SH-SY5Y (cell line): ENCODE data around the gene ULK1.

ENCODE experiments used
- GATA2 ChIP-seq: IDR thresholded peaks from 2 replicates; pipeline ENCODE4 v1.6.1; 2011; ENCODE audit warnings: mild to moderate bottlenecking, low read depth, low read length
- GATA3 ChIP-seq: IDR thresholded peaks from 2 replicates; pipeline ENCODE4 v1.6.1; 2011; ENCODE audit warnings: low read depth, mild to moderate bottlenecking, low read length, moderate library complexity

ULK1 gene

GRCh38 chr12:131896080-131896810, 1.8 kb downstream of the ULK1 start:
- TF ChIP-seq GATA3 (no peak), GATA2 (no peak)

DNA sequence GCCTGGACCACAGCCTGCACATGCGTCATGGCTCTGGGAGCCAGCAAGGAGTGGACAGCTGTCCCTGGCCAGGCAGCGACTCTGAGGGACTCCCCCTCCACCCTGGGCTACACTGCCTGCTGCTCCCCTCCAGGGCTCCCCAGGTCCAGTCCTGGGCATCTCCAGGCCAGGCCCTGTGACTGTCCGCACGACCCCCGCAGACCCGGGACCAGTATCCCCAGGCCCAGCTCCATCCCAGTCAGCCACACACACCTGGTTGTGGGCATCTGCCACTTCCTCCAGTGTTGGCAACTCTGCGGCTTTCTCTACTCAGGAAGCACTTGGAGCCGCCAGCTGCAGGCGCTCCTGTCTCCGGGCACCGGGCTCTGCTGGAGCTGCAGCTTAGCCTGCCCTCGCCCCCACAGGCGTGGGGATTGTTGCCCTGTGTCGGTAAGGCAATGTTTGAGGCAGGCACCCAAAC, 2.4 kb downstream of the ULK1 start:
- no peak for TF ChIP-seq GATA3
- TF ChIP-seq GATA2: no peak

DNA sequence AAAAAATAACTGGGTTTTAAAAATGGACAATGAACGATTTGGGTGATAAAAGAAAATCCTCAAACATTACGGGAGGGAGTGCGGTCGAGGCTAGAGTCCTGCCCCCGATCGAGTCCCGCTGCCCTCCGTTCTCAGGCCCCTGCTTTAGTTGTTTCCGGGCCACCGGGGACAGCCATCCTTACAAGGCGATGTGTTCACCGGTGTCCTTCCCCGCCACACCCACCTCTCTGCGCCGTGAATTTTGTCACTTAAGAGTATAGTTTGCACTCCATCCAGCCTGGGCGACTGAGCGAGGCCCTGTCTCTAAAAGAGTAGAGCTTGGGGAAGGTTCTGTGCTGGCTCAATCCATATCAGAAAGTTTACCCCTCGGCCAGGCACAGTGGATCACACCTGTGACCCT, 2.9 kb downstream of the ULK1 start:
- TF ChIP-seq GATA2: no peak
- no peak for TF ChIP-seq GATA3

DNA sequence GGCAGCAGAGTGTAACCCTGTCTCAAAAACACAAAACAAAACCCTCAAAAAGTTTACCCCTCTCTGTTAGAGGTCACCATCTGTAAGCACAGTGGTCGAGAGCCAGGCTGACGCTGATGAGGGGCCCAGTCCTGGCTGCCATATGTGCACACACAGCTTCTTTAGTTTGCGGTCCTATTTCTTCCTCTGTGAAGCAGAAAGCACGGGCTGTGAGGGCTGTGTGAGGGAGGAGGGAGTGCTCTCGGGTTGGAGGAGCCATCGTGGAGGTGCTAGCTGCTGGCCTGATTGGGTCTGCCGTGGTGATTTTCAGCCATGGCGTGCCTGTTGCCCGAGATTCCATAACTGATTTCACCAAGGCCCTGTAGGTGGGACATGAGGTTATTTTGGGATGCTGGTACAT, 3.5 kb downstream of the ULK1 start:
- TF ChIP-seq GATA3 (no peak), GATA2 (no peak)

DNA sequence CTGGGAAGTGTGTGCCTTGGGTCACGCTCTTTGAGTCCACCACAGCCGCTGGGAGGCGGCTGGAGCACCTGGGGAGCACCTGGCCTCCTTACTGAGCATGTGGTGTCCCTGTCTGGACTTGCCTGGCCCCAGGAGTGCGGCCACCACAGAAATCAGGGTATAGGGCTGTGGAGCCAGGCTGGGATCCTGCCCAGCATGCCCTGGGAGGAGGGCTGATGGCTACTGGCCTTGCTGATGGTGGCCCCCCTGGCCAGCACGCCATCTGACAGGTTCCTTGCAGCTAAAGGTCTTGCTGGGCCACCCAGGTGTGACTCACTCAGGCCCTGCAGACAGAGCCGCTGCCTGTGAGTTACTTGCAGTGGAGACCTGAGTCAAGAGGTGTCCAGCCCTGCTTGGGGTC, 6.0 kb downstream of the ULK1 start:
- TF ChIP-seq GATA2: no peak
- TF ChIP-seq GATA3: no peak

DNA sequence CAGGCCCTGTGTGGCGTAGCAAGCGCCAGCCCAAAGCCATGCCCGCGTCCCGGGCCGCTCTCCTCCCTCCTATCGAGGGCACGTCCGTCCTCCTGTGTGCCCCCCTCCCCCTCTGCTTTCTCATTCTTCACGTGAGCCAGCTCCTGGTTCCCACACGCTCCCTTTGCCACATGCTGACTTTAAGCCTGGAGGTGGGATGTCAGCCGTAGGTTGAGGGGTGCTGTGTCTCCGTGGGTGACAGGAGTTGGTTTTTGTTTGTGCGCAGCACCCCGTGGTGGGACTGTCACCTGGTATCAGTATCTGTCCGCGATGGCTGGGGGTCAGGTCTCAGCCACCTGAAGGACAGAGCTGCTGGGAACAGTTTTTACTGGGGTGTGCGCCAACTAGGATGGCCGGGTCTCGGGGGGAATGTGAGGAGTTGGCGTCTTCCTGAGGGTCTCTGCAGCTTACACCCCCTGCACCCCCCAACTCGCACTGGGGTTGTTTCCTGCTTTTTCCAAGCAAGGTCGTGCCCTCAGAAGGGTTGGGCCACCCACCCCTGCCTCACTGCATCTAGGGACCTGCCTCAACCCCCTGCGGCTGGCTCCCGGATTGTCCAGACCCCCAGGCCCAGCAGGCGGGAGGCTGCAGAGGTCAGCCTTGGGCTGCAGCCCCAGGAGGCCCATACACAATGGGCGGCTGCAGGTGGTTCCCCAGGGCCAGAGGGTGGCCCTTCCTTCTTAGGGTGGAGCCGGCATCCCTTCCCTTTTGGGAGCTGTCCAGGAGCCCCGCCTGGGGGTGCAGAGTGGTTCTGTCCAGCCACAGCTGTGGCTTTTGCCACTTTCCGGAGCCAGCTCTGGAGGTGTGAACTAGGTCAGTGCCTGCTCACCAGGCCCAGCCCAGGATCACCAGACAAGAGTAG, 7.3 kb downstream of the ULK1 start:
- TF ChIP-seq GATA2 (no peak), GATA3 (no peak)

DNA sequence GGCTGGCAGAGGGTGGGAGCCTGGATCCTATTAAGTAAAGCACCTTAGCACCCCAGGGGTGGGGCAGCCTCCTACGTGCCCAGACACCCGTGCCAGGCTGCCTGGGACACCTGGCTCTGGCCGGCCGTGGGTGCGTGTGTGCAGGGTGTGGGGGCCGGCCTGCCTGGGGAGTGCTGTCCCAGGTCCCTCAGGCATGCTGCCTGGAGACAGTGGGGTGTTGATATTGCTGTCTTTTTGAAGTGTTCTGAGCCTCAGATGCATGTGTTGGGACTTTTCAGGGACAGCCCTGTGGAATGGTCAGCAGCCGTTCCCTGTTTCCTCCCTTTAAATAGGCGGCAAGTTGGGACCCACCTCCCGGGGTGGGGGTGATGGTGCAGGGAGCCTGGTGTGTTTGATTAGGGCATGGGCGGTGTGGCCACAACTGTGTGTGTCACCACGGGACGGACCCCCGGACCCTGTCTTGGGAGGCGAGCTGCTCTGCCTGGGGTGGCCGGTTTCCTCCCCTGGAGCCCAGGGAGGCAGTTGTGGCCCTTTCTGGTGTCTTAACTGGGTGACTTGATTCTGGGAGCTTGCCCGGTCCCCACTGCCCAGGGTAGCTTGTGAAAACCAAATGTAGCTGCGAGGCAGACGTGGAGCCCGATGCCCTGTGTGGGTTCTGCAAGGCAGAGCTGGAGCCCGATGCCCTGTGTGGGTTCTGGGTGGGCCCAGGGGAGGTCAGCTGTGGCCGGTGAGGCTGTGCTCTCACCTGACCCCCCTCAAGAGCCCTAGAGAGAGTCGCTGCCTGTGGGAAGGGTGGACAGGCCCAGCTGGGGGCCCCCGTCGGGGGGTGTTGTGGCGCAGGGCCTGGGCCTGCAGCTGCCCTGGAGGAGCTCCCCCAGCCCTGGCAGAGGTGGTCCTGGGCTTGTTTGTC, 8.2 kb downstream of the ULK1 start:
- no peak for TF ChIP-seq GATA3
- TF ChIP-seq GATA2: no peak

DNA sequence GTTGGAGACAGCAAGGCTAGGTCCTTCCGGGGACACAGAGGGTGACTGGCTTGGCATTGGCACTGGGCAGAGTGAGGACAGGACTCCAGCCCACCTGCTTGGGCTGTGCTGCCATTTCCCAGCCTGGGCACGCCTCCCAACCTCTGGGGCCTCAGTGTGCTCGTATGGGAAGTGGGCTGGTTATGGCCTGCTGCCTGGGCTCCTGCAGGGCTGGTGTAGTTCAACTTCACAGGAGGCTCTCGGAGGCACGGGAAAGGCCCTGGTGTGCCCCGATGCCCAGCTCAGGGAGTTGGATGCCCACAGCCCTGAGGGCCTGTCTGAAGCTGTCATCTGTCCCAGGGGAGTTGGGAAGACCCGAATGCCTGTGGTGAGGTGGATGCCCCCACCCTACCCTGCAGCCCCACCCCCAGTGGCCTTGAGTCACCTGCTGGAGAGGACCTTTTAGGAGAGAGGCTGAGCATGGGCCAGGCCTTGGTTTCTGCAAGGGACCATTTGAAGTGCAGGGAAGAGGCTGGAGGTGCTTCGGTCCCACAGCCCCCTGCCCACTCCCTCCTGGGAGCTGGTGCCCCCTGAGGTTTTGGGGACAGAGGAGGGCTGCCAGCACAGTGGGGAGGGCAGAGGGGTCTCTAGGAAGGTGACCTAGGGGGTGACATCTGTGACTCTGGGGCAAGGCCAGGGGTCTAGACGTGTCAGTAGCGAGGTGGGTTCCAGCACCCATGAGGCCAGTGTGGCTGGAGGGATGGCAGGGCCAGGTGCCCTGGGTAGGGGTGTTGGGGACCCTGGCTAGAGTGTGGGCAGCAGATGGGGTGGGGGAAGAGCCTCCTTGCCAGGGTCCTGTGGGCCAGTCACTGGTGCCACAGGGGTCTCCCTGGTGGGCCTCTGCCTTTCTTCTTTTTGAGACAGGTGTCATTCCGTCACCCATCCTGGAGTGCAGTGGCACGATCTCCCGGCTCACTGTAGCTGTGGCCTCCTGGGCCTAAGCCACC, 9.1 kb downstream of the ULK1 start:
- TF ChIP-seq GATA3 (no peak), GATA2 (no peak)

DNA sequence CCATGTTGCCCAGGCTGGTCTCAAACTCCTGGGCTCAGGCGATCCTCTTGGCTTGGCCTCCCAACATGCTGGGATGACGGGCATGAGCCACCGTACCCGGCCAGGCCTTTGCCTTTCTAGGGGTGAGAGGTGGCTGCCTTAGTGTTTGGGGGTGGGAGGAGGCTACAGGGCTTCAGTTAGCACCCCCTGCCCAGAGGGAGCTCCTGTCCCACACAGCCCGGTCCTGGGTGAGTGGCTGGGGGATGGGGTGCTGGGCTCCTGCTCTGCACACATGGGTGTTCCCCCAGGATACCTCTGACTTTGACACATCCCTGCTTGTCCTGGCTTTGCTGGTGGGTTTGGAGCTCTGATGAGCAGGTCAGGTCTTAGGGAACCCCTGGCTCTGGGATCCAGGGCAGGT, 9.9 kb downstream of the ULK1 start:
- TF ChIP-seq GATA3: no peak
- TF ChIP-seq GATA2: no peak

- TF ChIP-seq GATA2 (no peak), GATA3 (no peak)
These were observed 10.7 kb downstream of the ULK1 start for GRCh38 chr12:131905081-131905629.

- TF ChIP-seq GATA2 (no peak), GATA3 (no peak)
These were observed 11.2 kb downstream of the ULK1 start for GRCh38 chr12:131905630-131906091.

- no peak for TF ChIP-seq GATA2
- TF ChIP-seq GATA3: no peak
These were observed 13.1 kb downstream of the ULK1 start for GRCh38 chr12:131907379-131908091.
